ENCODE data around the gene GOLGA3. TPM values are rescaled to one million over a fixed set of nuclear protein-coding genes. Genes with fewer than 3 reads are reported as not detected.

The GOLGA3 gene
- total and polyA plus RNA-seq, 2 experiments from 2014 or later = 12.2 to 50.8 TPM

DNA sequence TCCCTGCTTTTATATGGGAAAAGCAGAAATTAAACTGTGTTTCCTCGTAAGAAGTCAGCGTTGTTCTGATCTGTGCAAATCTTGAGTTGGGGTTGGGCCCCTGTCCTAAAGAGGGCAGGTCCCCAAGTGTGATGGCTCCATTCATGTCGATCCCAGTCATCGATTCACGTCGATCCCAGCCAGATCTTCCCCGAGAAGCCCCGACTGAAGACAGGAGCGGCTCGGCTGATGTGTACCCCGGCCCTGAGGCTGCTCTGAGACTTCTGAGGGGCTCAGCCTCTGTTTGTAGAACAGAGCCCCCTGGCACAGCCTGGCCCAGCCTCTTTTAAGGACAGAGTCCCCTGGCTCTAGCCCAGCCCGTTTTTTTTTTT lies 108.7 kb downstream of the GOLGA3 start:
- no peak for DNase-seq (ENCODE audit: low read depth in 1 of 2, low spot score in 1 of 2)
- no peak overlapping the region for H3K27ac ChIP-seq
- no peaks in the 10 kb centered on the region for H3K4me1 ChIP-seq (ENCODE audit: low read depth)
- H3K36me3 ChIP-seq = peaks cover 43% of the 10 kb centered on the region
- H3K27me3 ChIP-seq = no peaks in the 10 kb centered on the region
- no peaks in the 10 kb centered on the region for H3K9me3 ChIP-seq (ENCODE audit: low read depth)
- no peak overlapping the region for H3K4me3 ChIP-seq
- TF ChIP-seq, protein P1, sequence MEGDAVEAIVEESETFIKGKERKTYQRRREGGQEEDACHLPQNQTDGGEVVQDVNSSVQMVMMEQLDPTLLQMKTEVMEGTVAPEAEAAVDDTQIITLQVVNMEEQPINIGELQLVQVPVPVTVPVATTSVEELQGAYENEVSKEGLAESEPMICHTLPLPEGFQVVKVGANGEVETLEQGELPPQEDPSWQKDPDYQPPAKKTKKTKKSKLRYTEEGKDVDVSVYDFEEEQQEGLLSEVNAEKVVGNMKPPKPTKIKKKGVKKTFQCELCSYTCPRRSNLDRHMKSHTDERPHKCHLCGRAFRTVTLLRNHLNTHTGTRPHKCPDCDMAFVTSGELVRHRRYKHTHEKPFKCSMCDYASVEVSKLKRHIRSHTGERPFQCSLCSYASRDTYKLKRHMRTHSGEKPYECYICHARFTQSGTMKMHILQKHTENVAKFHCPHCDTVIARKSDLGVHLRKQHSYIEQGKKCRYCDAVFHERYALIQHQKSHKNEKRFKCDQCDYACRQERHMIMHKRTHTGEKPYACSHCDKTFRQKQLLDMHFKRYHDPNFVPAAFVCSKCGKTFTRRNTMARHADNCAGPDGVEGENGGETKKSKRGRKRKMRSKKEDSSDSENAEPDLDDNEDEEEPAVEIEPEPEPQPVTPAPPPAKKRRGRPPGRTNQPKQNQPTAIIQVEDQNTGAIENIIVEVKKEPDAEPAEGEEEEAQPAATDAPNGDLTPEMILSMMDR (IDR thresholded peaks at IDR 0.05; ENCODE audit: low read depth, low read length) = no peak

GRCh38 chr12:132719141-132719953 lies 109.3 kb downstream of the GOLGA3 start:
- peaks cover 39% of the 10 kb centered on the region for H3K36me3 ChIP-seq
- TF ChIP-seq, protein P1 (IDR thresholded peaks at IDR 0.05; ENCODE audit: low read depth, low read length) = no peak
- no peaks in the 10 kb centered on the region for H3K27me3 ChIP-seq
- no peak overlapping the region for H3K4me3 ChIP-seq
- H3K4me1 ChIP-seq (ENCODE audit: low read depth) = no peaks in the 10 kb centered on the region
- no peaks in the 10 kb centered on the region for H3K9me3 ChIP-seq (ENCODE audit: low read depth)
- H3K27ac ChIP-seq = peak overlapping the region; percentile 35
- DNase-seq (ENCODE audit: low read depth in 1 of 2, low spot score in 1 of 2) = no peak

Other genes starting within 250 kb of the GOLGA3 start
- not detected in 2 replicates for gene LRCOL1, start 218.3 kb downstream of the GOLGA3 start, total RNA-seq
- not detected in 2 replicates for gene LRCOL1, start 218.3 kb downstream of the GOLGA3 start, polyA plus RNA-seq
- gene P2RX2, start 210.1 kb downstream of the GOLGA3 start, total RNA-seq = not detected in 2 replicates
- gene P2RX2, start 210.1 kb downstream of the GOLGA3 start, polyA plus RNA-seq = not detected in 2 replicates
- 20.1 and 46.1 TPM in 2 replicates for gene POLE, start 141.5 kb downstream of the GOLGA3 start, total RNA-seq
- gene POLE, start 141.5 kb downstream of the GOLGA3 start, polyA plus RNA-seq = 13.3 and 19.3 TPM in 2 replicates
- 41.6 and 87.8 TPM in 2 replicates for gene PXMP2, start 141.3 kb downstream of the GOLGA3 start, total RNA-seq
- 70.1 and 111 TPM in 2 replicates for gene PXMP2, start 141.3 kb downstream of the GOLGA3 start, polyA plus RNA-seq
- gene PGAM5, start 118.0 kb downstream of the GOLGA3 start, total RNA-seq = 23.8 and 42.0 TPM in 2 replicates
- gene PGAM5, start 118.0 kb downstream of the GOLGA3 start, polyA plus RNA-seq = 18.4 and 28.5 TPM in 2 replicates
- gene ANKLE2, start 67.0 kb downstream of the GOLGA3 start, total RNA-seq = 37.2 and 37.9 TPM in 2 replicates
- 27.8 and 37.1 TPM in 2 replicates for gene ANKLE2, start 67.0 kb downstream of the GOLGA3 start, polyA plus RNA-seq
- 30.6 and 36.3 TPM in 2 replicates for gene CHFR, start 58.7 kb upstream of the GOLGA3 start, total RNA-seq
- gene CHFR, start 58.7 kb upstream of the GOLGA3 start, polyA plus RNA-seq = 29.4 and 30.0 TPM in 2 replicates
- 6.6 and 13.3 TPM in 2 replicates for gene ZNF605, start 127.4 kb upstream of the GOLGA3 start, total RNA-seq
- 8.2 and 10.1 TPM in 2 replicates for gene ZNF605, start 127.4 kb upstream of the GOLGA3 start, polyA plus RNA-seq
- gene ZNF26, start 157.5 kb upstream of the GOLGA3 start, total RNA-seq = 5.2 and 18.5 TPM in 2 replicates
- gene ZNF26, start 157.5 kb upstream of the GOLGA3 start, polyA plus RNA-seq = 5.0 and 6.1 TPM in 2 replicates
- 18.4 and 29.2 TPM in 2 replicates for gene ZNF84, start 208.6 kb upstream of the GOLGA3 start, total RNA-seq
- gene ZNF84, start 208.6 kb upstream of the GOLGA3 start, polyA plus RNA-seq = 22.5 and 31.5 TPM in 2 replicates